ENCODE results near the gene C10orf90.

C10orf90 gene

DNA sequence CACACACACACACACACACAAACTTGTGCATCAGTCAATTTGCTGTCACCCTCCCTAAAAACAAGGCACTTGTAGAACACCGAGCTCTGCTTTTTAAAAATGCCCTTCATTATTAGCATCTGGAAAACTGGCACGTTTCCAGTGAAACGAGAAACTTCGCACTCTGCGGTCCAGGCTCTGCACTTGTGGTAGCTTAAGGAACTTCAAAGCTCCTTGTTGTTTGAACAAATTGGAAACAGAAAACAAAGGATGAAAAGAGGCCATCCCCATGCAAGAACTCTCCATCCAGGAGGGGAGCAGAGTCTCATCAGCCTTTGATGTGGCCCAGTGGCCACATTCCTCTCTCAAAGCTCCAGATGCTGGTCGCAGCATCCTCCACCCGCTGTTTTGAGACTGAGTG is 105.1 kb downstream of the C10orf90 start:
- Histone ChIP-seq H3K9me2 (ENCODE audit: low read depth, low read length) (no peaks in the 10 kb centered on the region), H4K20me1 (ENCODE audit: insufficient read depth, low read length) (no peaks in the 10 kb centered on the region), H3F3A (ENCODE audit: insufficient read depth, low read length) (no peaks in the 10 kb centered on the region), H3K9me3 (ENCODE audit: low read length) (no peaks in the 10 kb centered on the region), H3K27ac (ENCODE audit: low read depth, low read length, poor library complexity, severe bottlenecking) (no peak overlapping the region), H3K36me3 (ENCODE audit: insufficient read depth, low read length) (no peaks in the 10 kb centered on the region), H3K4me3 (ENCODE audit: low read depth, low read length, poor library complexity, severe bottlenecking) (no peak overlapping the region), H3K4me1 (ENCODE audit: insufficient read depth, low read length, severe bottlenecking) (no peaks in the 10 kb centered on the region), H3K9ac (ENCODE audit: low read length) (no peak overlapping the region), H2AFZ (ENCODE audit: low read length) (no peak overlapping the region), H3K79me2 (ENCODE audit: insufficient read depth, low read length) (no peaks in the 10 kb centered on the region), H3K27me3 (ENCODE audit: insufficient read depth, low read length) (no peaks in the 10 kb centered on the region), H3K4me2 (ENCODE audit: low read length) (no peak overlapping the region)
- TF ChIP-seq, protein P1, sequence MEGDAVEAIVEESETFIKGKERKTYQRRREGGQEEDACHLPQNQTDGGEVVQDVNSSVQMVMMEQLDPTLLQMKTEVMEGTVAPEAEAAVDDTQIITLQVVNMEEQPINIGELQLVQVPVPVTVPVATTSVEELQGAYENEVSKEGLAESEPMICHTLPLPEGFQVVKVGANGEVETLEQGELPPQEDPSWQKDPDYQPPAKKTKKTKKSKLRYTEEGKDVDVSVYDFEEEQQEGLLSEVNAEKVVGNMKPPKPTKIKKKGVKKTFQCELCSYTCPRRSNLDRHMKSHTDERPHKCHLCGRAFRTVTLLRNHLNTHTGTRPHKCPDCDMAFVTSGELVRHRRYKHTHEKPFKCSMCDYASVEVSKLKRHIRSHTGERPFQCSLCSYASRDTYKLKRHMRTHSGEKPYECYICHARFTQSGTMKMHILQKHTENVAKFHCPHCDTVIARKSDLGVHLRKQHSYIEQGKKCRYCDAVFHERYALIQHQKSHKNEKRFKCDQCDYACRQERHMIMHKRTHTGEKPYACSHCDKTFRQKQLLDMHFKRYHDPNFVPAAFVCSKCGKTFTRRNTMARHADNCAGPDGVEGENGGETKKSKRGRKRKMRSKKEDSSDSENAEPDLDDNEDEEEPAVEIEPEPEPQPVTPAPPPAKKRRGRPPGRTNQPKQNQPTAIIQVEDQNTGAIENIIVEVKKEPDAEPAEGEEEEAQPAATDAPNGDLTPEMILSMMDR (IDR thresholded peaks at IDR 0.05; ENCODE audit: low read length) = no peak
- no peak for TF ChIP-seq EZH2 (IDR thresholded peaks at IDR 0.05; ENCODE audit: borderline replicate concordance, low read length)

DNA sequence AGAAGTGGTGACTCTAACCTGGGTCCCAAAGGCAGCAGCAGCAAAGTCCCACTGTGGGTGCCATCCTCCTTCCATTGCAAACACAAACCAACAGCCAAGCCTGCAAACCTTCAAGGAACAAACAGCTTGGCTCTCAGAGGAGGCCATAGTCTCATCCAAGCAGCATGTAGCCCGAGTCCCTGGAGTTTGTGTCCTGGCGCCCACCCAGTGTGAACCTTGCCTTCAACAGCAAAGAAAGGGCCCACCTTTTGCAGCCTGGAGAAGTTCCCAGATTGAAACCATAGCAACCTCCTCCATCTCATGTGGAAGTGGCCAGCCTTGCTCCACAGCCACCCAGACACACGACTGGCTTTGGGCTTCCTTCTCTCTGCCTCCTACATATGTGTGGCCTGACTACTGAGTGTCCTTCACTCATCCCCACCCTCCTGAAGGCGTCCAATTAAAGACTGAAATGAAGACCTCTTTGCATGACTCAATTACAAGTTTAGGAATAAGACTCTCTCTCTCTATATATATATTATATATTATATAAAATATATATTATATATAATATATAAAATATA is 106.1 kb downstream of the C10orf90 start:
- Histone ChIP-seq H3K27ac (ENCODE audit: low read depth, low read length, poor library complexity, severe bottlenecking) (no peak overlapping the region), H3K36me3 (ENCODE audit: insufficient read depth, low read length) (no peaks in the 10 kb centered on the region), H3F3A (ENCODE audit: insufficient read depth, low read length) (no peaks in the 10 kb centered on the region), H3K9me2 (ENCODE audit: low read depth, low read length) (no peaks in the 10 kb centered on the region), H3K79me2 (ENCODE audit: insufficient read depth, low read length) (no peaks in the 10 kb centered on the region), H4K20me1 (ENCODE audit: insufficient read depth, low read length) (no peaks in the 10 kb centered on the region), H3K4me1 (ENCODE audit: insufficient read depth, low read length, severe bottlenecking) (no peaks in the 10 kb centered on the region), H3K9ac (ENCODE audit: low read length) (no peak overlapping the region), H3K4me2 (ENCODE audit: low read length) (no peak overlapping the region), H3K9me3 (ENCODE audit: low read length) (no peaks in the 10 kb centered on the region), H3K4me3 (ENCODE audit: low read depth, low read length, poor library complexity, severe bottlenecking) (no peak overlapping the region), H3K27me3 (ENCODE audit: insufficient read depth, low read length) (no peaks in the 10 kb centered on the region), H2AFZ (ENCODE audit: low read length) (no peak overlapping the region)
- TF ChIP-seq, protein P1 (IDR thresholded peaks at IDR 0.05; ENCODE audit: low read length) = no peak
- no peak for TF ChIP-seq EZH2 (IDR thresholded peaks at IDR 0.05; ENCODE audit: borderline replicate concordance, low read length)

GRCh38 chr10:126563361-126563760 is 107.1 kb downstream of the C10orf90 start:
- no peaks in the 10 kb centered on the region for H4K20me1 ChIP-seq (ENCODE audit: insufficient read depth, low read length)
- no peaks in the 10 kb centered on the region for H3K27me3 ChIP-seq (ENCODE audit: insufficient read depth, low read length)
- H3K9me2 ChIP-seq (ENCODE audit: low read depth, low read length) = no peaks in the 10 kb centered on the region
- no peak overlapping the region for H3K4me3 ChIP-seq (ENCODE audit: low read depth, low read length, poor library complexity, severe bottlenecking)
- H3K9me3 ChIP-seq (ENCODE audit: low read length) = no peaks in the 10 kb centered on the region
- no peaks in the 10 kb centered on the region for H3K79me2 ChIP-seq (ENCODE audit: insufficient read depth, low read length)
- H3K9ac ChIP-seq (ENCODE audit: low read length) = no peak overlapping the region
- no peaks in the 10 kb centered on the region for H3K36me3 ChIP-seq (ENCODE audit: insufficient read depth, low read length)
- no peak overlapping the region for H3K4me2 ChIP-seq (ENCODE audit: low read length)
- TF ChIP-seq, protein P1 (IDR thresholded peaks at IDR 0.05; ENCODE audit: low read length) = no peak
- TF ChIP-seq EZH2 (IDR thresholded peaks at IDR 0.05; ENCODE audit: borderline replicate concordance, low read length) = no peak
- no peak overlapping the region for H2AFZ ChIP-seq (ENCODE audit: low read length)
- no peak overlapping the region for H3K27ac ChIP-seq (ENCODE audit: low read depth, low read length, poor library complexity, severe bottlenecking)
- no peaks in the 10 kb centered on the region for H3F3A ChIP-seq (ENCODE audit: insufficient read depth, low read length)
- H3K4me1 ChIP-seq (ENCODE audit: insufficient read depth, low read length, severe bottlenecking) = no peaks in the 10 kb centered on the region
